GM12878 (cell line): ENCODE data around the gene DUSP7. TPM values are rescaled to one million over a fixed set of nuclear protein-coding genes. Genes with fewer than 3 reads are reported as not detected.

ENCODE experiments used
- ATF7 ChIP-seq: fragments of 450-650 bp; IDR thresholded peaks from 2 replicates; pipeline ENCODE4 v1.6.1; 2016; ENCODE audit warnings: low read depth, mild to moderate bottlenecking
- EGR1 ChIP-seq, 2 experiments: IDR thresholded peaks; 1 replicate in 1 of 2; 2 replicates in 1 of 2; pipeline ENCODE4 v1.6.1; 2011 to 2012; ENCODE audit warnings: low read depth in 2 of 2, low read length in 2 of 2, borderline replicate concordance in 1 of 2, mild to moderate bottlenecking in 1 of 2, moderate library complexity in 1 of 2
- ELK1 ChIP-seq: IDR thresholded peaks from 2 replicates; pipeline ENCODE4 v1.6.1; 2012; ENCODE audit warnings: low read depth, low read length, improper control_type of control experiment
- GABPA ChIP-seq: IDR thresholded peaks from 2 replicates; pipeline ENCODE4 v1.6.1; 2014; ENCODE audit warnings: antibody characterized with exemption, low read depth, mild to moderate bottlenecking, inconsistent platforms
- IKZF1 ChIP-seq: fragments of 450-650 bp; conservative IDR thresholded peaks from 2 replicates; pipeline ENCODE4 v1.6.1; 2017; ENCODE audit warnings: antibody characterized with exemption, mild to moderate bottlenecking
- RCOR1 ChIP-seq: conservative IDR thresholded peaks from 2 replicates; pipeline ENCODE4 v1.6.1; 2012; ENCODE audit warnings: low read depth, low read length, improper control_type of control experiment
- SKIL ChIP-seq: fragments of 450-650 bp; IDR thresholded peaks from 2 replicates; pipeline ENCODE4 v1.6.1; 2017; ENCODE audit warnings: mild to moderate bottlenecking, low read depth, inconsistent platforms; ENCODE audit not compliant: poor library complexity, severe bottlenecking
- STAT3 ChIP-seq: IDR thresholded peaks from 2 replicates; pipeline ENCODE4 v1.6.1; 2011; ENCODE audit warnings: low read depth, low read length, improper control_type of control experiment
- TBL1XR1 ChIP-seq: IDR thresholded peaks from 2 replicates; pipeline ENCODE4 v1.6.1; 2012; ENCODE audit warnings: low read depth, low read length, improper control_type of control experiment
- polyA plus RNA-seq, 11 experiments: library from polyadenylated mRNA; depleted of rRNA in 4 of 11; unstranded in 6 of 11; stranded (reverse) in 5 of 11; fragments of >200 nt; fragmentation: Nextera tagmentation in 4 of 11; fragmentation: Illumina TruSeq in 1 of 11; extraction: Ambion mirVana in 4 of 11; extraction: Trizol in 1 of 11; gene quantifications; 1 replicate in 1 of 11; 2 replicates in 10 of 11; pipeline versions ENCODE4 v1.2.1 to v1.2.3, GENCODE V29; 2011 to 2016; ENCODE audit warnings: inconsistent platforms in 2 of 11, missing spikeins in 2 of 11, low read depth in 1 of 11
- total RNA-seq, 4 experiments: library from RNA; depleted of rRNA in 3 of 4; stranded (reverse); fragments of >200 nt in 3 of 4; fragmentation: Illumina TruSeq in 1 of 4; extraction: Trizol in 1 of 4; gene quantifications; 2 replicates each; pipeline versions ENCODE4 v1.2.1 to v1.2.3, GENCODE V29; 2013 to 2021

Gene DUSP7
- total and polyA plus RNA-seq, 10 of the 15 experiments (the other 5 are each of a cell fraction or from before 2014, with no cell fraction given) = 0.73 to 17.0 (median 7.9) TPM

GRCh38 chr3:52004906-52005395 is 51.4 kb downstream of the DUSP7 start (continued):
- TF ChIP-seq SKIL = no peak
- no peak for TF ChIP-seq STAT3
- TF ChIP-seq EGR1 (IDR thresholded peaks at IDR 0.05; ENCODE audit: borderline replicate concordance in 1 of 2, low read depth in 2 of 2, low read length in 2 of 2) = no peak
- no peak for TF ChIP-seq ELK1
- TF ChIP-seq RCOR1 = no peak
- TF ChIP-seq GABPA = no peak
- TF ChIP-seq IKZF1 = no peak
- TF ChIP-seq TBL1XR1 = no peak
- no peak for TF ChIP-seq ATF7
